Ovary (tissue), 3 donors: ENCODE data around the gene TMCC3.

ENCODE experiments used
- CTCF ChIP-seq, 3 donors: fragments of 450-650 bp in 2 of 3; fragments of 200-600 bp in 1 of 3; IDR thresholded peaks; one replicate each; pipeline versions ENCODE4 v1.5.1 to v1.8.0; 2016 to 2022; ENCODE audit warnings: antibody characterized with exemption in 3 of 3, mild to moderate bottlenecking in 1 of 3
- EP300 ChIP-seq: sonication (generic); formaldehyde crosslinking; IDR thresholded peaks from one replicate; pipeline ENCODE4 v1.6.1; 2017; ENCODE audit warnings: antibody characterized with exemption
- POLR2A ChIP-seq: fragments of 450-650 bp; IDR thresholded peaks from one replicate; pipeline ENCODE4 v1.6.1; 2017; ENCODE audit warnings: antibody characterized with exemption, mild to moderate bottlenecking, moderate library complexity
- donor health status: DM: no; HTN: no; CAD: no.

DNA sequence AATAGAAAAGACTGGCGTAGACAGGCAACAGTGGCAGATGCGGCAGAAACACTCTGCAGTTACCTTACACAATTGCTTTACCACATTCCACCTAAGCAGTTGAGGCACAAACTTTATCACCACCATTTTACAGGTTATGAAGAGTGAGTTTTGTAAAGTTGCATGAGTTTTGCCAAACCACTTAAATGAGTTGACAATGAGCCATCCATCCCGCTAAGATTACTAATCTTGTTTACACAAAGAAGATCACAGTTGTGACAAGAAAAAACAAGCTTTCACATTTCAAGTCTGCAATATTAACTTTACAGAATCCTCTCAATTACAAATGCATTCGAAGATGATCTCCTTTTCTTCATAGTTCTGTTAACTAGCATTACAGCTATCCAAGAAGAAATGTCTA is 1.8 kb downstream of the TMCC3 start:
- TF ChIP-seq CTCF (IDR thresholded peaks at IDR 0.05) (no peak), POLR2A (no peak), EP300 (no peak)
